Tibial artery (tissue), 4 donors: ENCODE data around the gene TM9SF3.
A peak's percentile ranks its signal among the peaks of the same experiment; 100 is the strongest.

Experiments
- DNase-seq, 2 donors: peaks; one replicate each; pipeline ENCODE4 v3.0.0-alpha.2; 2019
- H3K27ac ChIP-seq, 2 donors: fragments of 200-600 bp; sonication (generic) in 1 of 2; 1 replicate in 1 of 2; 2 replicates in 1 of 2; pipeline ENCODE4 v1.5.1; 2018 to 2019; ENCODE audit warnings: mild to moderate bottlenecking in 1 of 2
- H3K27me3 ChIP-seq, 2 donors: fragments of 200-600 bp; sonication (generic) in 1 of 2; one replicate each; pipeline versions ENCODE4 v1.5.1 to v1.6.0; 2016 to 2019
- H3K36me3 ChIP-seq, 3 donors: fragments of 200-600 bp; sonication (generic) in 2 of 3; one replicate each; pipeline ENCODE4 v1.5.1; 2016 to 2019; ENCODE audit warnings: mild to moderate bottlenecking in 2 of 3
- H3K4me1 ChIP-seq, 4 donors: fragments of 200-600 bp; sonication (generic) in 2 of 4; 1 replicate in 3 of 4; 2 replicates in 1 of 4; pipeline ENCODE4 v1.5.1; 2016 to 2019
- H3K4me3 ChIP-seq, 2 donors: fragments of 200-600 bp; sonication (generic) in 1 of 2; 1 replicate in 1 of 2; 2 replicates in 1 of 2; pipeline ENCODE4 v1.5.1; 2018 to 2019; ENCODE audit warnings: mild to moderate bottlenecking in 2 of 2
- H3K9me3 ChIP-seq, 3 donors: fragments of 200-600 bp; sonication (generic) in 1 of 3; one replicate each; pipeline ENCODE4 v1.5.1; 2016 to 2019
- CTCF ChIP-seq, 2 experiments: fragments of 200-600 bp in 1 of 2; fragments of 450-650 bp in 1 of 2; IDR thresholded peaks; one replicate each; pipeline ENCODE4 v1.5.1; 2017 to 2019; ENCODE audit warnings: antibody characterized with exemption in 2 of 2, mild to moderate bottlenecking in 1 of 2, moderate library complexity in 1 of 2
- intact Hi-C: fragments of 100-400 bp; cut with DNase I; formaldehyde crosslinking; loops from one replicate; pipeline ENCODE4 v1.15.0; 2023; ENCODE audit warnings: low total_unique reads

Gene TM9SF3

DNA sequence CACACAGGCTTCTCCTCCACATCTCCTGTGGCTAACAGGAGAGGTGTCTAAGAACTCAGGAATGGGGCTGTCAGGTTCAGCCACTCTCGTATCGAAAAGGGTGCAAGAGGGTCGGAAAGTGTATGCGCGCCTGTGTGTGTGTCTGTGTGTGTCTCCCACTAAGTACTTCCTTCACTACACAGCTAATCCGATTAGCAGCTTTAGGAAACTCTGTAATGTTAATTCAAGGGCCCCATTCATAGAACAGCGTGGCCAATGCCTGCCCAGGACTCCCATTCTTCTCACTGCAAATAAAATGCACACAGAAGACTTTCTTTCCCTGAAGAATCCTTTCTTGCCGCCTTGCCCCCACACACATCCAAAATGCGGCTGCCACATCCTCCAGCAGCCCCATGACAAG, 112.9 kb downstream of the TM9SF3 start:
- Histone ChIP-seq H3K9me3 (peaks cover 0 to 4% (median 0%) of the 10 kb centered on the region in 3 donors), H3K36me3 (no peaks in the 10 kb centered on the region), H3K27me3 (peaks cover 0 to 36% of the 10 kb centered on the region in 2 donors), H3K4me1 (no peaks in the 10 kb centered on the region), H3K4me3 (no peak overlapping the region), H3K27ac (no peak overlapping the region)
- intact Hi-C loops: no loop called here
- TF ChIP-seq CTCF (IDR thresholded peaks at IDR 0.05): no peak
- no peak for DNase-seq

GRCh38 chr10:96470116-96470743, 116.6 kb downstream of the TM9SF3 start:
- TF ChIP-seq CTCF (IDR thresholded peaks at IDR 0.05): peak in 1 of 2 experiments; percentile 17
- Histone ChIP-seq H3K9me3 (peaks cover 0 to 4% (median 0%) of the 10 kb centered on the region in 3 donors), H3K27ac (no peak overlapping the region), H3K36me3 (no peaks in the 10 kb centered on the region), H3K27me3 (peaks cover 0 to 49% of the 10 kb centered on the region in 2 donors), H3K4me1 (no peaks in the 10 kb centered on the region), H3K4me3 (no peak overlapping the region)
- no peak for DNase-seq
- intact Hi-C loops: no loop called here

DNA sequence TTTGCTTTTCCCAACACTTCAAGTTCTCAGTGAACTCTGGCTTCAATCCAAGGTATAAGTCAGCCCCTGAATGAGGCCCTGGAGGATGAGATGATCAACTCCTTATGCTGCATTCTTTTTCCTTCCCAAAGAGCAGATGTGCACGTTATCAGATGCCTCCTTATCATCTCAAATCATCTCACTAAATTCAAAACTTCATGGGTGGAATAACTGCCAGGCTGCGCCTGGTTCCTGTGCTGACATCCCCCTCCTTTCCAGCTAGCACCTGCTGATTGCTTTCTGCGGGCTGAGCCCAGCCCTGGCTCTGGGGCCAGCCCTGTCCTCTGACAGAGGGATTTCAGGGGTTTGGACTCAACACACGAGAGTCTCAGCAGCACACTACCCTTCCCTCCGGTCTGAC, 118.0 kb downstream of the TM9SF3 start:
- no peak for DNase-seq
- intact Hi-C loops: no loop called here
- peaks cover 0 to 42% of the 10 kb centered on the region in 2 donors for H3K27me3 ChIP-seq
- no peaks in the 10 kb centered on the region for H3K4me1 ChIP-seq
- TF ChIP-seq CTCF (IDR thresholded peaks at IDR 0.05): no peak
- no peaks in the 10 kb centered on the region for H3K9me3 ChIP-seq
- no peak overlapping the region for H3K4me3 ChIP-seq
- no peak overlapping the region for H3K27ac ChIP-seq
- H3K36me3 ChIP-seq: no peaks in the 10 kb centered on the region
